DMS79 treated with DMSO at 0.1 percent for 48 hours (cell line): Measurements from ENCODE around the gene HS3ST2.
"Not testable (repeated sequence)": the region's sequence is repeated elsewhere in the genome, so short reads cannot be mapped to it uniquely, and the experiment has no call there.

Source experiments
- DNase-seq: peaks from one replicate; lab custom pipeline; 2025; lab: John Stamatoyannopoulos, UW

HS3ST2 gene

DNA sequence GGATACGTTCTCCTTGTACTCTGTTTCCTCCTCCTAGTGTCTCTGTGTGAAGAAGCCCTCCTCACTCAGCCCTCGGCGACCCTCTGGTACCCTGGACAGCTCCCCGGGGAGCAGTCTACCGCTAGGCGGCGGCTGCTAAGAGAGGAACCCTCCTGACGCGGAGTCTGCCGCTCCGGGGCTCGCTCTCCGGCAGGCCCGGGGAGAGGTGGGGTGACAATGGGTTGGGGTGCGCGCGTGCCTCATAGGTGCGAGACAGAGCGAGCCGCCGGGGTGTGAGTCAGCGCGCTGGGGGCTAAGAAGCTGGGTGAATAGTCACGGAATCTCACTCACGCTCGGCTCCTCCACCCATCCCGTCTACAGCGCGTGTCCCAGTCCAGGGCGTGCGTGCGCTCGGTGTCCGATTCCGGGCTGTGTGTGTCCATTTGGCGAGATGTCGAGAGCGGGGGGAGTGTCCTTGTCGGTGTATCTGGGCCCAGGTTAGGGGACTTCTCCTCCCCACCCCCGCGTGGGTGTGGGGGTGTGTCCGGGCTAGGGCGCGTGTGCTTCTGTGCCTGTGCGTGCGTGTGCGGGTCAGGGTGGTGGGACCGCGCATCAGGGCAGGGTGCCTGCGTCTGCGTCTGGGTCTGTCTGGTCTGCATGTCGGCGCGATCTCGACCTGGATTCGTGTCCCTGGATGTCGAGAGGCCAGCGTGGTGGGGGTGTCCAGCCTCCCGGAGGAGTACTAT, 577 bp upstream of the HS3ST2 start:
- no peak for DNase-seq

DNA sequence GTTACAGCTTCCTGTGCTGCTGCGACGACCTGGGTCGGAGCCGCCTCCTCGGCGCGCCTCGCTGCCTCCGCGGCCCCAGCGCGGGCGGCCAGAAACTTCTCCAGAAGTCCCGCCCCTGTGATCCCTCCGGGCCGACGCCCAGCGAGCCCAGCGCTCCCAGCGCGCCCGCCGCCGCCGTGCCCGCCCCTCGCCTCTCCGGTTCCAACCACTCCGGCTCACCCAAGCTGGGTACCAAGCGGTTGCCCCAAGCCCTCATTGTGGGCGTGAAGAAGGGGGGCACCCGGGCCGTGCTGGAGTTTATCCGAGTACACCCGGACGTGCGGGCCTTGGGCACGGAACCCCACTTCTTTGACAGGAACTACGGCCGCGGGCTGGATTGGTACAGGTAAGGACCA, 746 bp downstream of the HS3ST2 start:
- DNase-seq, result peak; percentile 9

DNA sequence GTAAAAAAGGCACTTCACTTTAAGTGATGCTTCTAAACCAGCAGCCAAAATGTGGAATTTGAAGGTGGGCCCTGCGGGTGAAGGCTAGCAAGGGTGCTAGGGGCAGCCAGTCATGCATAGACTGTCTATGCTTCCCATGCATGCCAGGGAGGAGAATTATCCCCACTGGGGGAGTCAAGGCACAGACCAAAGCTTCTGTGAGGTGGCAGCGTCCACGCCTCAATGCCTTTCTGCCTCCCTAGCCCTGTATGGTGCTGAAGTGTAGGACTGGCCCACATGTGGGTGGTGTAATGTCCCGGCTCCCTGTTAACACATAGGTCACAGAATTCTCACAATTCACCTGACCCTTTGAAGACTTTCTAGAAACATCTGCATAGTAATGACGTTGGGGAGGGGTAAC, 1.9 kb downstream of the HS3ST2 start:
- no peak for DNase-seq

DNA sequence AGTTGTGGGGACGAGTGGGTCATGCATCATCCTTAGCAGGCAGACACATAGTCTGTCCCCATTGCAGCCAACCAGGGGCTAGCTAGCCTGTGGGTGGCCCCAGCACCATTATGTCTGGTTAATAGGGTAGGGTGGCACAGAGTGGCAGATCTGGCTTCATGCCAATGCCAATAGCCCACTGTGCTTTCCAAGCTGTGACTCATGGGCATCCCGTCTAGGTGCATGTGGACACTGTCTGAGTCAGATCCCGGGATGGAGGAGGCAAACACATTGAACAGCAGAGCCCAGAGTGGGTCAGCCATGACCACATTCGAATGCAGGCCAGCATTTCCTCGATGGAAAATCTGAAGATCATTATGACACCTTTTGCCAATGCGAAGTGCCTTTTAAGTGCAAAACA, 2.5 kb downstream of the HS3ST2 start:
- DNase-seq, result no peak

DNA sequence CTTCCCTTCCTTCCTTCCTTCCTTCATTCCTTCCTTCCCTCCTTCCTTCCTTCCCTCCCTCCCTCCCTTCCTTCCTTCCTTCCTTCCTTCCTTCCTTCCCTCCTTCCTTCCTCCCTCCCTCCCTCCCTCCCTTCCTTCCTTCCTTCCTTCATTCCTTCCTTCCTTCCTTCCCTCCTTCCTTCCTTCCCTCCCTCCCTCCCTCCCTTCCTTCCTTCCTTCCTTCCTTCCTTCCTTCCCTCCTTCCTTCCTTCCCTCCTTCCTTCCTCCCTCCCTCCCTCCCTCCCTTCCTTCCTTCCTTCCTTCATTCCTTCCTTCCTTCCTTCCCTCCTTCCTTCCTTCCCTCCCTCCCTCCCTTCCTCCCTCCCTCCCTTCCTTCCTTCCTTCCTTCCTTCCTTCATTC, 4.8 kb downstream of the HS3ST2 start:
- DNase-seq, result not testable (repeated sequence)

DNA sequence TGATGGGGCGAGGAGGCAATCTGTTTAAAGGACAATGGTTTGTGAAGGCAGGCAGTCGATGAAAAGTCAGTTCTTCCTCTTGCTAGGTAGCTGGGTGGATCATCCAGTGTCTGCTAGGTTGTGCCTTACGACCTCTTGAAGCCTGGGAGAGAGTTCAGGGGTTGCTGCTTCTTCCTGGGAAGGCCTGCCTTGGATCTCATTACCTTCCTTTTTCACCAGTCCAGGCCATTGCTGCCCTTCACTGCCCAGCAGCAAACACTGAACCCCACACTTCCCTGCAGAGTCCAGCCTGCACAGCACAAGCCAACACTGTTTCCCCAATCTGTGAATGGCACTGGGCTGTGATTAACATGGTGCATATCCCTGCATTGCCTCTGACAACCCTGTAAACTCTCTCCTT, 24.7 kb downstream of the HS3ST2 start:
- DNase-seq, result no peak

DNA sequence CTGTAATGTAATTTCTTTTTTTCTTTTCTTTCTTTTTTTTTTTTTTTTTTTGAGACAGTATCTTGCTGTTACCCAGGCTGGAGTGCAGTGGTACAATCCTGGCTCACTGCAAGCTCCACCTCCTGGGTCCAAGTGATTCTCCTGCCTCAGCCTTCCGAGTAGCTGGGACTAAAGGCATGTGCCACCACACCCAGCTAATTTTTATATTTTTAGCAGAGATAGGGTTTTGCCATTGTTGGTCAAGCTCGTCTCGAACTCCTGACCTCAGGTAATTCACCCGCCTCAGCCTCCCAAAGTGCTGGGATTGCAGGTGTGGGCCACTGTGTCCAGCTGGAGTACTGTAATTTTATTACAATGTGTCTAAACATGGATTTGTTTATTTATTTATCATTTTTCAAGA, 28.1 kb downstream of the HS3ST2 start:
- not testable (repeated sequence) for DNase-seq

DNA sequence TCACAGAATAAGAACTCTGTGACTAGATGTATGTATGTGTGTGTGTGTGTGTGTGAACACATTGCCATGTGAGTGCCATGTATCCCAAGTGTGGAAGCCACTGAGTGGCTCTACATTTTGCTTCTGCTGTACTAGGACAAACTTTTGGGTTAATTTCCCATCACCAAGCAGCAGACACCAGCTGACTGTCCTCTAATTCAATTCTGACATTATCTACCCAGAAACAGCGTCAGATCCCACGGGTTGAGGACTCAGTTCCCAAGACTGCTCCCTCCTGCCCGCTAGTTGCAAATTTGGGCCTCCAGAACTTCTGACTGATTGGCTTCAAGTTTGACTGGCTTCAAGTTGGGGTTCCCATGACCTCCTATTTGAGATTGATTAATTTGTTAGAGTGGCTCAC, 29.2 kb downstream of the HS3ST2 start:
- DNase-seq, result no peak

DNA sequence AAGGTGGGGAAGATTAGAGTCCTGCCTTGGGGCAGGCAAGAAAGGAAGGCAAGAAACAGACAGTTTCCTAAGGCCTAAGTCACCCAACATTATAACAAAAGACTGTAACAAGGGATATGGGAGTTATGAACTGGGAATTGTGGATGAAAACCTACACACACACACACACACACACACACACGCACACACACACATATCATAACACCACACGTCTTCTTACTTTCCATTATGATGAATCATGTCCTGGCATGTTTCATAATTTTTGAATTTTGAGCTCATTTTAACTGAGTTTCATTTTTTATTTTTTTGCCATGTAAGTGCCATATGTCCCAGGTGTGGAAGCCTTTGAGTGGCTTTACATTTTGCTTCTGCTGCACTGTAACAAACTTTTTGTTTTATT, 29.9 kb downstream of the HS3ST2 start:
- no peak for DNase-seq

DNA sequence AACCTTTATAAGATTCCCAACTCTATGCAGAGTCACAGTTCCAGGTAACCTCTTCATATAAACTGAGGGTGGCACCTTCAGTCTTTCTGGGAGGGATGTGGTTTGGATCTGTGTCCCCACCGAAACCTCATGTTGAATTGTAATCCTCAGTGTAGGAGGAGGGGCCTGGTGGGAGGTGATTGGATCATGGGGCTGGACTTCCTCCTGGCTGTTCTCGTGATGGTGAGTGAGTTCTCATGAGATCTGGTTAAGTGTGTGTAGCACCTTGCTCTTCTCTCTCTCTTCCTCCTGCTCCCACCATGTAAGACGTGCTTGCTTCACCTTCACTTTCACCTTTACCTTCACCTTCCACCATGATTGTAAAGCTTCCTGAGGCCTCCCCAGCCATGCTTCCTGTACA, 30.5 kb downstream of the HS3ST2 start:
- DNase-seq, result no peak

DNA sequence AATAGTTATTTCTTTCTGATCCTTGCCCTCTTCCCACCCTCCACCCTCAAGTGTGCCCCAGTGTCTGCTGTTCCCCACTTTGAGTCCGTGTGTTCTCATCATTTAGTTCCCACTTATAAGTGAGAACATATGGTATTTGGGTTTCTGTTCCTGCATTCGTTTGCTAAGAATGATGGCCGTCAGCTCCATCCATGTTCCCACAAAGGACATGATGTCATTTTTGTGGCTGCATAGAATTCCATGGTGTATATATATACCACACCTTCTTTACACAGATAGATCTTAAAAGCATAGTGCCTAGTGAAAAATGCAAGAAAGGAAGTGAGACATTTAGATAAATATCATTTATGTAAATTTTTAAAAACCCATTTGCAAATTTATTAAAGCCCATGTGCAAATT, 33.1 kb downstream of the HS3ST2 start:
- no peak for DNase-seq

DNA sequence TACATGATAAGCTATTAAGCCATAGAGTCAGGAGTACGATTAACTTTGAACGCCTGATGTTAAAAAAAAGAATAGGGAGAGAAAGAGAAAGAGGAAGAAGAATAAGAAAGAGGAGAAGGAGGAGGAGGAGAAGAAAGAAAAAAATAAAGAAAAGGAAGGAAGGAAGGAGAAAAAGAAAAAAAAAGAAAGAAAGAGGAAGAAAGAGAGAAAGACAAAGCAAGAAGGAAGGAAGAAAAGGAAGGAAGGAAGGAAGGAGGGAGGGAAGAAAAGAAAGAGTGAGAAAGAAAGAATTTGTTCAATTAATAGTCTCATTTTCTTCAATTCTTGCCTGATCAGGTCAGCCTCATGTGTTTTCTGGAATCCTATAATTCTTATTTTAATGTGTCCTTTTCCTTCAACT, 33.7 kb downstream of the HS3ST2 start:
- no peak for DNase-seq

DNA sequence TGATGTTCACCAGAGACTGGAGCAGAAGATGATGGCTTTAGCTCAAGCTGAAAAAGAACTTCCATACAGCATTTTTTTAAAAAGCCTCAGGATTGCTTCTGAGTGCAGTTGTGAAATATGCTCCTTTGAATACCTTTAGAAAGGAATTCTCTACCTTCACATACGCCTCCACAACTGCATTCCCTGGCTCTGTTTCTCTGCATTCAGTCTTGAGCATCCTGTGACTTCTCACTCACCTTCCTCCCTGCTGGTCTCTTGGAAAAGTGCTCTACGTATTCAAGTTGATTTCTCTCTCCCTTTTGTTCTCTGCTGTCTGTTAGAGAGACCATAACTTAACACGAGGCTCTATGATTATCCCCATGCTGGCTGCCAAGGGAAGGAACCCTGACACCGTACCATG, 34.5 kb downstream of the HS3ST2 start:
- no peak for DNase-seq

DNA sequence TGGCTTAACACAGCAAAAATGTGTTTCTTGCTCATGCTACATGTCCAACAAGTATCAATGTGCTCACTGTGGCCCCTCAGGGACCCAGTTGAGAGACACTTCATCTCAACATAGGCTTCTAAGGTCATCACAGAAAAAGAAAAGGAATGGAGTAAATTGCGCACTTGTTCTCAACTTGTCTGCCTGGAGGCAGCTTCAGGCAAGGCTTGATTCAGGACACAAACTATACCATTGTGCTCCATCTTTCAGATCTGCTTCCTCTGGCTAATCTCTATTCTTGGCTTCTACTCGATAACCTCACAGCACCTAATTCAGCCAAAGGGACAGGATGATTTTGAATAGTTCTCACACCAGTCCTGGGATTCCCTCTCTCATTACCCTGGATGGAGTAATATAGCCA, 35.6 kb downstream of the HS3ST2 start:
- DNase-seq, result no peak

DNA sequence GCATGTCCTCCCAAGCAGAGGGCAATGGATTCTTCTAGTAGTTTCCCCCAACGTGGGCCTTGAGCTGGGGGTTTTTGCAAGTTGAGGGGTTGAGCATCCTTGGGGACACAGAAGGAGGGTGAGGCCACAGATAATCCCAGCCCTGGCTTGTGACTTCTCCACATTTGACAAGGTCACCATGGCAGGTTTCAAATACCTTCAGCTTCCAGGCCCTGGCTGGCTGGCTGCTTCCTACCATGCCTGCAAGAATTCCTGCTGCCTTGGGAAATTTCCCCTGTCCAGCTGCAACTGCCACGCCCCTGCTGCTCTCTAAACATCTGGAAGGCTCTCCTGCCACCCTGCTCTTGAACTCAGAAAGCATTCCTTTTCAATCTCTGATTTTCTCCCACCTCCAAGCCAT, 41.3 kb downstream of the HS3ST2 start:
- no peak for DNase-seq

DNA sequence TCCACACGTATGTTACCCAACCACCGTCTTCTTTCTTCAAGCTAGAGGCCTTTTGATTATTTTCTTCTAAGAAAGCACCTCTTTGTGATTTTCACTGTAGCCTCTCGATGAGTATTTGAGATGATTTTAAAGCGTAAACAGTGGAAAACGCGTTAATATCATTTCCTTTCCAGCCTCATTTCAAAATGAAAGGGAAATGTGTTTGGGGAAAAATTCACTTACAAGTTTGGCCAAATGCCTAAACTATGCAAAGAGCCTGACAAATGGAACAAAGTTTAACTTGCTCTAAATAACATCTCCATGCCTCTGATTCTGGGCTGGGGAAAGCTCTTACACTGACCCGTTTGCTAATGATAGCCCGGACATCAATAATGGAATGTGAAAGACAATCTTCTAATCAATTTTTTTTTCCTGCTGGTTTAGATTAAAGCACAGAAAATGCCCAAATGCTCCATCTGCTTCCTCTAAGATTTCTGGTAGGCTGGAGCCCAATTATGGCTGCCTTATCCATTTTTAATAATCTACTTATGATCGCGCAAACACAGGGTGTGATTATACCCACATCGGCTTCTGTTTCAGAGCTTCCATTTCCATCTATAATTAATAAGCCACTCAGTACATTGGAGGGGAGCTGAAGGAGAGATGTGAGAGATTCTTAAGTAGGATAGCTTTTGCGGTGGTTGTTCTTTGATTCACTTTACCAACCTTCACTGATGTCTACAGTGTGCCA, 43.5 kb downstream of the HS3ST2 start:
- DNase-seq, result no peak

DNA sequence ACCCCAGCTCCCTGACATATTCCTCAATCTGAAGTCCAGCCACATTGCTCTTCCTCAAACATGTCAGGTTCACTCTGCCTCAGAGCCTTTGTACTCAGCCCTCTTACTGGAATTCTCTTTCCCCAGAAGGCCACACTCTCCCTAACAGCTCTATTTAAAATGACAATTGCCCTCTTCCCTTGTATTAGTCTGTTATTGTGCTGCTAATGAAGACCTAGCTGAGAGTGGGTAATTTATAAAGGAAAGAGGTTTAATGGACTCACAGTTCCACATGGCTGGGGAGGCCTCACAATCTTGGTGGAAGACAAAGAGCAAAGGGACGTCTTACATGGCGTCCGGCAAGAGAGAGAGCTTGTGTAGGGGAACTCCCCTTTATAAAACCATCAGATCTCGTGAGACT, 46.0 kb downstream of the HS3ST2 start:
- DNase-seq, result no peak

DNA sequence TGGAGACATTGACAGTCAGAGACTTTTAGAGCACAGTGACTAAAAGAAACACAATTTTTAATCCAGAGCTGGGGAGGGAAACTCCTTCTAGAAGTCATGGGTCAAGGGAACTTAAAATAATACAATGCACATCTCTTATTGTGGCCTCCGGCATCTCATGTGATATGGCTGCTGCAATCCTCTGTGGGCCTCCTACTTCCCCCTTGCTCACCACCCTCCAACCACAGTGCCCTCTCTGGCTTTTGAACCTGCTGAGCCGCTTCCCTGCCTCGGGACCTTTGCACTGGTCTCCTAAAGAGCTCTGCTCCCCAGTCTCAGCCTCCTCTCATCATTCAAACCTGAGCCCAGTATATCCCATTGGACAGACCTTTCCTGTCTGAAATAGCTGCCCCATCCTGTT, 47.6 kb downstream of the HS3ST2 start:
- no peak for DNase-seq

DNA sequence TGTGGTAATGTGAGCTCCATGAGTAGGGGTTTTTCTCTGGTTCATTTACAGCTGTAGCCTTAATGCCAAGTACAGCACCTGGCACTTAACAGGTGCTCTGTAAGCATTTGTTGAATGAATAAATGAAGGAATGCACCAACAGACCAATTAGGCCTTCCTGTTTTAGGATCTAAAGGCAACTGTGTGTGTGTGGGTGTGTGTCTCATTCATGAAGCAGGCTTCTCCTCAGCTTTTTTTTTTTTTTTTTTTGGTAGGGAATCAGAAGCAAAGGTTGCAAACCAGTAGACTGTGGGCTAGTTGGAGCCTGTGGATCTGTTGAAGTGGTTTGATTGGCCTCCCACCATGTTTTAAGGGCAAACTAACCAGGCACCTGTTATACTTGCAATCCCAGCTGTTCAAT, 48.1 kb downstream of the HS3ST2 start:
- no peak for DNase-seq

DNA sequence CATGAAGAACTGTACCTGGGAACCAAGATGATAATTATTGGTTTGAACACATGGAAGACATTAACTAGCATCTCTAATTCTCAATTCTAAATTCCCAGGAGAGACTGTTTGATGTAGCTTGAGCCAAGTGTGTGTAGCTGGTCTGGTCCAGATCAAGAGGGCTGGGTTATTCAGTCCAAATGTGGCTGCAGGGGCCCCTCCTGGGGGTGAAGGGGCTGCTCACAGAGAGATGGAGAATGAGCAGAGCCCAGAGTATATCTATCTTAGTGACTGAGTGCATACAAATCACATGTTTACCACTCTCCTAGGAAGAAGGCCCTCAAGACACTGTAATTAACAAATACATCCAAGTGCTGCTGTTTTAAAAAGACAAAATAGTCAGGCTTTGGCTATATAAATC, 50.4 kb downstream of the HS3ST2 start:
- DNase-seq, result no peak

DNA sequence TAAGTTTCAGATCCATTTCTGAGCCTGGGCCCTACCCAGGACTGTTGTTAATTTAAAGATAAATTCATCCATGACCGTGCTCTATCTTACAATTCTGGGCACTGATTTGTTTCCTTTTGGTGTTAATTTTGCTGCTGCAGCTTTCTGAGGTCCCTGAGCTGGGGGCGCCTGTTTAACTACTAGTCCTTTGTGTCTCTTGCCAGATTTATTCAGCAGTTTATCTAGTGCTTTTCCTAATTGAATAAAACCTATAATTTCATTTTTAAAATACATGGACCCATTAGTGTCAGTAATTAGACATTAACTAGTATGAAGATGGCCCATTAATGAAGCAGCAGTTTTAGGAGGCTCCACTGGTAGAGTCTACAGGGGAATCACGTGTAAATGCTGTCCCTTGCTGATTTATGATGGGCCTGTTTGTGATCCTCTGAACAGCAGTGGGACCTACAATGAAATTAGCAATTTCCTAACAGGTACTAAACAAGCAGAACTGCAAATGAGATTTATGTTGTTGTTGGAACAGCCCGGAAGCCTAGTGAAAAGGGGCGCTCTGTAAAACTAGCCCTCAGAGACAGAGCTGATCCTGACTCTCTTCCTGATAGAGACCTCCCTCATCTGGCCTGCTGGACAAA, 54.7 kb downstream of the HS3ST2 start:
- DNase-seq, result no peak

DNA sequence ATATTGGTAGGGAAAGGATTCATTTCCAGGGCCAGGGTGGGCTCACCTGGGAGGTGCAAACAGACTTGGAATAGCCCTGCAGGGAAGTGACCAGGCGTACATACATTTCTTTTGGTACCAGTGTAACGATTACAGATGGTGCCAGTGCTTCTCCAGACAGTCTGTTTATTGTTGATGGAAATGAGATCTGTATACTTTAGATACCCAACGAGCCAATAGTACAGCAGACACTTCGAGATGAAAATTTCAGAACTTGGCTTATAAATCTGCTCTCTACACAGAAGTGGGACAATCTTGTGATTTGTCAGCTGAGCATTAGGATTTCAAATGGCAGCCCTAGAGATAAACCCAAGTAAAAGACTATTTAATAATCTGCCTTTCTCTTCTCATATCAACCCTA, 57.9 kb downstream of the HS3ST2 start:
- no peak for DNase-seq

DNA sequence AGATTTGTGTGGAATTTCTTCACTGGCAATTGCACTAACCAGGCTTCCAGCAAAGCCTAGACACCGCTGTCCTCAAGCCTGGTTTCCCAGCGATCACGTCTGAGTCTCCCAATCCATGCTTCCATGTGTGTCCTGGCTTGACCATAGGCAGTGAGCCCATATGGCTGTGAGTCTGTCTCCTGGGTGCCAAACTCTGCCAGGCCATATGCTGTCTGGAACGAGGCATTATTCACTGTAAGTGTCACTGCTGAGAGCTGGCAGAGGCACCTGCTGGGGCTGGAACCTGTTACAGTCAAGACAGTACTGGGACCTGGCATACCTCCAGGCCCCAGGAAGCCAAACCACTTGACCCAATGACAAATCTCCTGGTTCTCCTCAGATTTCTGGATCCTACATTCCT, 60.4 kb downstream of the HS3ST2 start:
- no peak for DNase-seq

DNA sequence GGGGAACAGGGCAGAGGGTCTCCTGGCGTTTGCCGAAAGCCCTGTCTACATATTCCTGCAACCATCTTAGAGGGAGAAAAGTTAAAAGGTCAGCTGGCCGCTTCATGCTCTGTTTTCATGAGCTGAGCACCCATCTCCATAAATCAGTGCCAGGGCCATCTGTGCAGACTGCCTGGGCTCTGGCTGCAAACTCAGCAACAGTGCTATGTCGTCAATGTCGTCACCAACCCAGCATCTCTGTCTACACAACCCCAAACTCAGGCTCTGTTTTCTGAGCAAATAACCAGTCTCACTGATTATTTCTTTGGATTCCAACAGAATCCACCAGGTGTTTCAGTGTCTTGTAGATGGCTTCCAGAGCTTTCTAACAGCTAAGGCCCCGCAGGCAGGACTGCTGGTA, 65.0 kb downstream of the HS3ST2 start:
- DNase-seq, result no peak
